NCI-H2107 (cell line): ENCODE measurements around the gene KLK2.

ENCODE experiments used
- DNase-seq: peaks from one replicate; lab custom pipeline; 2025; lab: John Stamatoyannopoulos, UW

KLK2 gene

DNA sequence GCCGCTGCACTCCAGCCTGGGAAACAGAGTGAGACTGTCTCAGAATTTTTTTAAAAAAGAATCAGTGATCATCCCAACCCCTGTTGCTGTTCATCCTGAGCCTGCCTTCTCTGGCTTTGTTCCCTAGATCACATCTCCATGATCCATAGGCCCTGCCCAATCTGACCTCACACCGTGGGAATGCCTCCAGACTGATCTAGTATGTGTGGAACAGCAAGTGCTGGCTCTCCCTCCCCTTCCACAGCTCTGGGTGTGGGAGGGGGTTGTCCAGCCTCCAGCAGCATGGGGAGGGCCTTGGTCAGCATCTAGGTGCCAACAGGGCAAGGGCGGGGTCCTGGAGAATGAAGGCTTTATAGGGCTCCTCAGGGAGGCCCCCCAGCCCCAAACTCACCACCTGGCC lies at the start of gene KLK2:
Gene KLK2 (plus strand): TSS at position 384 of the 400 bp plus-strand sequence. CDS start 35 bp downstream, outside the sequence.
- no peak for DNase-seq

DNA sequence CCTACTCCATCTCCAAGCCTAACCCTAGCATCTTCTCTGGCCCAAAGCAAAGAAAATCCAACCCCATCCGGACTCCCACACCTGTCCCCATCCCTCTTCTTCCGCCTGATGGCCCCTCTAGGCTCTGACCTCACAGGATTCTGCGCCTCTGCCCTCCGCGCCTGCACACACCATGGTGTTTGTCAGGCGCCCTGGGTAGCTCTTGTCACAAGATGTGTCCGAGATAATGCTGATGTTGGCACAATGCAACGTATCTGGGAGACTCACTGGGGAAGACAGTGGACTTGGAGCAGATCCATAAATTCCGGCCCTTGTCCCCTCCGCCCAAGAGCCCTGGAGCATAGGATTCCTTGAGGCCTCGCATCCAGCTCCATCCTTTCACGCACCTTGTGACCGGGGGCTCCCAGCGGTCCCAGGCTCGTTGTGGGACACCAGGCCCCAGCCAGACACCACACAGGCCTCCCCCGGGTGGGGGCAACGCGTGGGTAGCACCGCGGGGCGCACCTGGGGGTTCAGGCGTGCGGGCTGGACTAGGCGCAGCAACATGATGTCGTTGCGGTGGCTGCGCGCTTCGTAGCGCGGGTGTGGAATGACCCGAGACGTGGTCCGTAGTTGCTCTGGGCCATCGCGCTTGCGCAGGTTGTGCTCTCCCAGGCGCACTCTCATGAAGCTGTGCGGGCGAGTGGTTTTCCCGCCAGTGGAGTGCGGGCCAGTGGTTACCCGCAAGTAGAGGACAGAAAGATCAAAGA lies 46.6 kb upstream of the KLK2 start:
- DNase-seq = no peak

DNA sequence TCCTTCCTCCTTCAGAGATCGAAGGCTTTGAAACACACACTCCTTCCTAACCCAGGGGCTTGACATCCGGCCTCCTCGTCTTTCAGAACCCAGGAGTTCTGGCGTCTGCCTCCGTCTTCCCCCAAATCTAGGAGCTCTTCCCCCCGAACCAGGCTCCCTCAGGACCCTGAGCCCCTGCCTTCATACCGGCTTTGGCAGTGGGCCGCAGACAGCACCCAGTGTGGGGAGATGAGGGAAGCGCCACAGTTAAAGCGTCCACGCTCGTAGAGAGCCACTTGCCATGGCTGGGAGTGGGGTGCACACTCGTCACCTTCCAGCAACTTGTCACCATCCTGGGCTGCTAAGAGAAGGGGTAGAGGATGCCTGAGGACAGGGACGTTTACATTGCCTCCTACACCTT lies 45.8 kb upstream of the KLK2 start:
- no peak for DNase-seq

DNA sequence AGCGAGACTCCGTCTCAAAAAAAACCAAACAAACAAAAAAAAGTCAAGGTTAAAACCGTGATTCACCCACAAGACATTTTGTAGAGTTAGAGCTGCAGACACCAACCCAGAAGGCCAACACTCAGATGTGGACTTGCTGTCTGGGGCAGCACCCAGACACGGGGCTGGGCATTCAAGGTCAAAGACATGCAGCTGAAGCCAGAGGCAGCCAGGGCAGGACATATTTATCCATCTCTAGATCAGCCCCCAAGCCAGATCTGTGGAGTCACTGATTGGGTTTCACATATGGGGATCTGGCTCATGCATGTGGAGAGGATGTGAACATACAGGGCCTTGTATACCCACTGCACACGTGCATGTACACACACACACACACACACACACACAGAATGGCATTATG lies 43.4 kb upstream of the KLK2 start:
- no peak for DNase-seq

DNA sequence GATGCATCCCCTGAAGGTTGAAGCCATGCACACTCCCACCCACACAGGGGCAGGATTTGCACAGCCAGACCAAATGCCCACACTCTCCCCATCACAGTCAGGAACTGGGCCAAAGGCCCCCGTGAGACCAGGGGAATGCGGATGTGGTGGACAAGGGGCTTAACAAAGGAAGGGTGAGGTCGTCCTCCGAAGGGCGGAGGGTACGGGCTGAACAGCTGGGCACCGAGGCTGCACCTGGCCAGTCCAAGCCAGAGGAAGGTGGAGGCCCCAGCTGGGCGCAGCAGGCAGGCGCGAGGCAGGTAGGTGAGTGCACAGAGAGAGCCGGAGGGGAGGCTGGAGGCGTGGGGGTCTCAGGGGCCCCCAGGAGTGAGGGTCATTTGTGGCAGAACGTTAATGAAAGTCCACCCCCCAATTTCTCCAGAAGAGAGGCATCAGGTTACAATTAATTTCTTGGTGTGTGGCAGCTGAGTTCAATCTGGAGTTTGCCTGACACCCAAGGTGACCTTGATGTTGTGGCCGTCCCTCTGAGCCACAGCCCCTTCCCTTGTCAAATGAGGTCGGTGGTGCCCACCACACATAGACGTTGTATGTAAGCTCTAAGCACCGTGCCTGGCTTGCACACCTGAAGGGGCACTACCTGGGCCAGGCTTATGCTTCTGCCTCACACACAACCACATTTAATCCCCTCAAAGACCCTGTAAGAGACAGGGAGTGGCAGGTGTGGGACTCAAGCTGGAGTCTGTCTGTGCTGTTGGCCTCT lies 42.8 kb upstream of the KLK2 start:
- no peak for DNase-seq

DNA sequence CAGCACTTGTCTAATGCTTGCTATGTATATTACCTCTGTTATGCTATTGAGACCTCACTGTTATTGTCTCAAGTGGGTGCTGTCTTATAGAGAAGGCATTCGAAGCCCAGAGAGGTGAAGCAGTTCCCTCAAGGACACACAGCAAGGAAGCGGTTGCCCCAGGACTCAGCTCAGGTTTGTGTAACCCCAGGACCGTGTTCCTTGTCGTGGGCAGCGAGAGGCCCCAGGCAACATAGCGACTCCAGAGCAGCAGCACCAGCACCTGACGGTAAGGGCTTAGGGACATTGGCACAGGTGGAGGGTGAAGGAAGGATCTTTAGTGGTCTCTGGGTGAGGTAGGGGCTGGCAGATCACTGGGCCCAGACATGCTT lies 42.2 kb upstream of the KLK2 start:
- no peak for DNase-seq

DNA sequence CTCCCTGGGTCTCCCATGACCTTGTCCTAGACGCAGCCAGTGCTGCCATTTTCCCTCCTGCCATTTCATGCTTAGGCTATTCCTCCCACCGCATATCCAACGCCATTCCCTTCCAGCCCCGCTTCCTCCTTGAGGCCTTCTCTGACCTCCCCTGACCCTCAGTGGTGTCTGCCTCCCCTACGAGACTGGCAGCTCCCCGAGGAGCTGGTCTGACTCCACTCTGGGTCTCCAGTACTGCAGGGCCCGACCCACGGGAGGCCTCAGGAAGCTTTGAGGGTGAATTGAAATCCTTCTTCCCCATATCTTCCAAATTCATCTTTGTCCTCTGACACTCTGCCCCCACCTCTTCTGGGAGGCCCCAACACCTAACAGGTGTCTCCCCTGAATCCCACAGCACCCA lies 40.6 kb upstream of the KLK2 start:
- no peak for DNase-seq

DNA sequence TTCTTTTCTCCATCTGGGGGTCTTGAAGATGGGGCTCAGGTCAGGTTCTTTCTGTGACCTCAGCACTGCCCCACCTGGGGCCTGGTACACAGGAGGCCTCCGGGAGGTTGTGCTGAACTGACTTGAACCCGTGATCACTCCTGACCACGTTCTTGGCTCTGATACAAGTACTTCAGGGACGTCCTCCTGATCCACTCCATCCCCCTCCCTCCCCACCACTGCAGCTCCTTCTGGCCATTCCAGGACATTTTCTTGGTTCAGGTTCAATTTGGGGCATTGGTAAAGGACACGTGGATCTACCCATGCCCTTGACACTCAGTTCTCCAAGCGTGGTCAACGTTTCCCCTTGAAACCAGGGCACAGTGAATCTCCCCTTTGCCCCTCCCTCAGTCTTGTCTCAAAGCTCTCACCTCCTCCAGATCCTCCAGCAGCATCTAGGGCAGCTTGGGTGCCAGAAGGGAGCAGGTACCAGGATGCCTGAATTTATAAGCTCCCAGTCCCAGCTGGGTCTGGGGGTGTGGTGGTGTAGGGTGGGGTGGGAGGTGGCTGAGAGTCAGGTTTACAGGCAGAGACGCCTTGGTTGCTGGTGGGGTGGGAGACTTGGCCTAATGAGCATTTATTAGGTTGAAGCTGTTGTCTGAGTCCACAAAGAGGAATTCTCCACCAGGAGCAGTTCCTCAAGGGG lies 40.0 kb upstream of the KLK2 start, which contains the start of gene KLK15:
Gene KLK15 (minus strand): TSS at position 458 of the 685 bp plus-strand sequence. CDS start 2,082 bp downstream, outside the sequence.
- DNase-seq = no peak

DNA sequence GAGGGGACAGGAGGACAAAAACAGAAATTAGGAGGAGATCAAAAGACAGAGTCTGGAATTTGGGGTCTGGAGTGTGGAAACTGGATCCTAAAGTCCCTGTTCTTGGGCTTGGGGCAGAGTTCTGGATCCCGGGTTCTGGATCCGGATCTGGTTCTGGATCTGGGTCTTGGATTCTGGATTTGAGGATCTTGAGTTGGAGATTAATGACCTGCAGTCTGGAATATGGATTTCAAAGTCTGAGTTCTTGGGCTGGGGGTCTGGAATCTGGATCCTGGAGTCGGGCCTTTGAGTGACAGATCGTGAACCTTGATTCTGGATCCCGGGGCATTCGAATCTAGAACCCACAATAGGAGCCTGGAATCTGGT lies 39.5 kb upstream of the KLK2 start:
- DNase-seq = no peak

DNA sequence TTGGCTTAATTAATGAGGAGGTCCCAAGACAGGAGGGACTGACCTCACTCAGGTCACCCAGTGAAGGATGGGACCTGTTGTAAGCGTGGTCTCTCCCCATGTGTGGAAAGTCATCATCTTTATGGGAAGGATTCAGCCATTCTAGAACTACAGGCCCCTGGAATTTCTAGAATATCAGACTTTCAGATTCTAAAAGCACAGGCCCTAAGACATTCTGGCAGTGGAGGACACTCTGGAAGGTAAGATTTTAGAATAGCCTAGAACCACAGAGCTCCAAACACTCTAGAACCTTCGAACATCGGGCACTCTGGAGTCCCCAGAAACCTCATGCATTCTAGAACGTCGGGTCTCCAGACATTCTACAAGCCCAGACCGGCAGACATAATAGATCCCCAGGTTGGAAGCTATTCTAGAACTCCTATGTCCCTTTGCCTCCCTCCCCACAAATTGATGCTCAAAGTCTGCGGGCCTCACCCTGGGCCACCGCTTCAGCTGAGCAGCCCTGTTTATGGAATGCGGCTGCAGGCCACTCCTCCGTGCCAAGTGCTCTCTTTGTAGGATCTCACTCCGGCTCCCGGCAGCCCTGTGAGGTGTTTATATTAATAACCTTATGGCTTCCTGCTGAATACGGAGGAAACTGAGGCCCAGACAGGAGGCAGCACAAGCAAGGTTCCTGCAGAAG lies 38.0 kb upstream of the KLK2 start:
- no peak for DNase-seq

DNA sequence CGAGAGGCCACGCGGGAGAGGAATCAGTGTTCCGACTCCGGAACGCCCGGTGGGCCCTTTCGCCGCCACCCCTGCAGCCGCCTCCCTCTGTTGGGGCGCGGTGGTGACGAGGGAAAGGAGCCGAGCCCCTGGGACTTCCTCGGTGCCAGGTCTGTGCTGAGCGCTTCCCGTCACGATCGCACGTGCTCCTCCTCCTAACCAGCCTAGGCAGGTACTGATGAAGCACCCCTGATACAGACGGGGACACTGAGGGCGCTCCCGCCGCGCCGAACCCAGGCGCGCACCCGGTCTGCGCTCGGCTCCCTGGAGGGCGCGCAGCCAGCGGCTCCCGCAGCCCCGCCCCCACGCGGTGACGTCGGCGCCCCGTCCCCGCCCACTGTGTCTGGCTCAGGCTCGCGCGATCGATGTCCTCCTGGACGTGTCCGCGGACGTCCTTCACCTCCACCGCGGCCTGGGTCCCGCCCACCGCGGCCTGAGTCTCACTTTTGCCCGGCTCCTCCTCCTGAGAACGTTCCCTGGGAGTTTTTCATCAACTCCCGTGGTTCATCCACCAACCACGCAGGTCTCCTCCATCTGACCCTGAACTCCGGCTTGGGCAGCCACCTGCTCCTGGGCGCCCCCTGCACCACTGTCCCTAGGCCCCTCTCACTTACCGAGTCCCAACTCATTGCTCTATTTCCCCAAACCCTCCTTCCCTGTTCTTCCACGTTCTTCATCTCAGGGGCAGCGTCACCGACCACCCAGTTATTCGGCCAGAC lies 37.3 kb upstream of the KLK2 start:
- no peak for DNase-seq

DNA sequence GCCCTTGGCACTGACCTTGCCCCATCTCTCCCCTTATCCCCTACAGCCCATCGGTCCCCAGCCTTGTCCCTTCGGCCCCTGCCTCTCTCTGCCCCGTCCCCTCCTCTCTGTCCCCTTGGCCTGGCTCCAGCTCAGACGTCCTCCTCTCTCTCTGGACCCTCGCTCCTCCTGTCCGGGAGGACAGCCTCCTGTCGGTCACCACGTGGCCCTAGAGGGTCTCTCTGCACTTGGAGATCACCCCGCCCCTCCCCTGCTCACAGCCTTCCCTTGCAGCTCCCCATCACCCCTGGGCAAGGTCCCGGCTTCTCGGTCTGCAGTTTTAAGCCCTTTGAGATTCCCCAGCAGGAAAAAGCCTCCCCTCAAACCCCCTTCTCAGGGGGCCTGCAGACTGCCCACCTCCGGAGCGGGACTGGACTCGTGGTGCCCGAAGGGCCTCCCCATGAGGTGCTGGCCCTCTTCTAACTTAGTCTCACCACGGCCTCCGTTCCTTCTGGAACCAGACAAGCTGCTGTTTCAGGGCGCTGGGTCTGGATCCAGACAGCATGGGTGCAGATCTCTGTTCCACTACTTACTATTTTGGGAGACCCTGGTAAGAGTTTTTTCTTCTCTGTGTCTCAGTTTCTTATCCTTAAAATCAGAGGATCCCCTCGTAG lies 36.6 kb upstream of the KLK2 start:
- DNase-seq = no peak

DNA sequence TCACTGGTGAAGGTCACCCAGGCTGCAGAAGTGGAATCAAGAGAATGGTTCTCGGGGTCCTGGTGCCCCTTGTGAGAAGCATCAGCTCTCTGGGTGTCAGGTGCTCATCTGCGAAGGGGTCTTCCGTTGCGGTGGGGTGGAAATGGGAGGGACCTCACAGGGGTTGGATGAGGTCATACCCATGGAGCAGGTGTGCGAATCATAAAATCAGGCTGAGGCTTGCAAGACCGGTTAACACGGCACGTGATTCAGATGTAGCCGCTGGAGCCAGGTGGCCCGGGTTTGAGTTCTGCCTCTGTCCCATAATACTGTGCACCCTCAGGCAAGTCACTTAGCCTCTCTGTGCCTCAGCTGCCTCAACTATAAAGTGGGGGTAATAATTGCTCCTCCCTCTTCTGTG lies 35.9 kb upstream of the KLK2 start:
- DNase-seq = no peak

DNA sequence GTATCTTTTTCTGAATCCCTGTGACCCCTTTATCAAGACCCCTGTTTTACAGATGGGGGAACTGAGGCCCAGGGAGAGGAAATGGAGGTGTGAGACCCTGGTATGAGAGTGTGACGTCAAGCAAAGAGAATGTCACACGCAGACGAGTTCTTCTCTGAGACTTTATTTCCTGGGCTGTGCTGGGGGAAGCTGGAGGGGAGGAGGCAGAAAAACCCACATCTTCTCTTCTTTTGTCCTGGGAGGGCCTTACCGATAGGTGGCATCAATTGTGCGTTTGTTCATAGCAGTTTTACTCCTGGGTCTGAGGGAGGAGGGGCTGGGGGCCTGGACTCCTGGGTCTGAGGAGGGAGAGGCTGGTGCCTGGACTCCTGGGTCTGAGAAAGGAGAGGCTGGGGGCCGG lies 35.0 kb upstream of the KLK2 start:
- no peak for DNase-seq

DNA sequence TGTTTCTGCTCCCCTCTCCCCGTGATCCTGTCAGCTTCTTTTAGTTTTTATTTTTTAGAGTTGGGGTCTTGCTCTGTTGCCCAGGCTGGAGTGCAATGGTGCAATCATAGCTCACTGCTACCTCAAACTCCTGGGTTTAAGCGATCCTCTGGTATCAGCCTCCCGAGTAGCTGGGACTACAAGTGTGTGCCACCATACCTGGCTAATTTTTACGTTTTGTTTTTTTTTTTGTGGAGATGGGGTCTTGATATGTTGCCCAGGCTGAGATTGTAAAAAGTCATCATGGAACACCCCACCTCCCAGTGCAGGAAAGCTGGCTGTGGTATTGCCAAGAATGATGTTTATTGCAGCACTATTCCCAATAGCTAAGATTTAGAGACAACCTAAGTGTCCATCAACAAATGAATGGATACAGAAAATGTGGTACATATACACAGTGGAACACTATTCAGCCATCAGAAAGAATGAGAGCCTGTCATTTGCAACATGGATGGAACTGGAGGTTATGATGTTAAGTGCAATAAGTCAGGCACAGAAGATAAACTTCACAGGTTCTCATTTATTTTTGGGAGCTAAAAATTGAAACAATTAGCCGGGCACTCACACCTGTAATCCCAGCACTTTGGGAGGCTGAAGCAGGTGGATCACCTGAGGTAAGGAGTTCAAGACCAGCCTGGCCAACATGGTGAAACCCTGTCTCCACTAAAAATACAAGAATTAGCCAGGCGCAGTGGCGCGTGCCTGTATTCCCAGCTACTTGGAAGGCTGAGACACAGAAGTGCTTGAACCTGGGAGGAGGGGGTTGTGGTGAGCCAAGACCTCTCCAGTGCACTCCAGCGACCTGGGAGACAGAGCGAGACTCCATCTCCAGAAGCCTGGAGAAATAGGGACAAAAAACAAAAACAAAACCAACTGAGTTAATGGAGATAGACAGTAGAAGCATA lies 33.3 kb upstream of the KLK2 start:
- DNase-seq = no peak

DNA sequence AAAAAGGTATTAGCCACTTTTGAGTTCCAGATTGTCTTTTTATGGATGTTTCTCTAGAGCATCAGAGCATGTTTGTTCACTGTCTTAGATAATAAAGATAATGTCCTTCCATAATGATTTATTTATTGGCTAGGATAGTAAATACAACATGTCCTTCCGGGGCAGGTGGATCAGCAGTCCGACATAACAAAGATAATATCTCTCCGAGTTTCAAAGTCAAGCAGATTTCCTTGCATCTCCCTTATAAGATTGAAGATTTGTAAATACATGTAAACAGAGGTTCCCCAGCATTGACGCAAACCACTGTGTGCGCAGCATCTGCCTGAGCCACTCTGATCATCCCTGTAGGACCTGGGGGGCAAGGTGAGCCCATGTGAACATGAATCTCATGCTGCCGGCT lies 31.1 kb upstream of the KLK2 start:
- no peak for DNase-seq

DNA sequence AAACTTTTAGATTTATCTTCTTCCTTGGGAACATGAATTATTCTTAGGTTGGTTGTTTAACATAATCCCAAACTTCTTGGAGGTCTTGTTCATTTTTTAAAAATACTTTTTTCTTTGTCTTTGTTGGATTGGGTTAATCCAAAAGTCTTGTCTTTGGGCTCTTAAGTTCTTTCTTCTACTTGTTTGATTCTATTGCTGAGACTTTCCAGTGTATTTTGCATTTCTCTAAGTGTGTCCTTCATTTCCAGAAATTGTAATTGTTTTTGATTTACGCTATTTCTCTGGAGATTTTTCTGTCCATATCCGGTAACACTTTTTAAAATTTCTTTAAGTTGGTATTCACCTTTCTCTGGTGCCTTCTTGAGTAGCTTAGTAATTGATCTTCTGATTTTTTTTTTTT lies 30.0 kb upstream of the KLK2 start:
- DNase-seq = no peak

DNA sequence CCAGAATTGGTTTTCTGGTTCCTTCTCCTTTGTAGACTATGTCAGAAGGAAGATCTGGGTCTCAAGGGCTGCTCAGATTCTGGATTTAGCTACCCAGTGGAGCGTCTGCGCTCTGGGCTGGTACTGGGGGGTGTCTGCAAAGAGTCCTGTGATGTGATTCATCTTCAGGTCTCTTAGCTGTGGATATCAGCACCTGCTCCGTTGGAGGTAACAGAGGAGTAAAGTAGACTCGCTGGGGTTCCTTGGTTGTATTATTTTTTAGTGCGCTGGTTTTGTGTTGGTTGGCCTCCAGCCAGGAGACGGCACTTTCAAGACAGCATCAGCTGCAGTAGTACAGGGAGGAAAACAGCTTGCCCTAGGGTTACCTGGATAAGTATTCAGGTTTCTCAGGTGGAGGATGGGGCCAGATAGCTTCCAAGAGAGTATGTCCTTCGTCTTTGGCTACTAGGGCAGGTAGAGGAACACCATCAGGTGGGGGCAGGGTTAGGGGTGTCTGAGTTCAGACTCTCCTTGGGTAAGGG lies 29.5 kb upstream of the KLK2 start:
- DNase-seq = no peak

DNA sequence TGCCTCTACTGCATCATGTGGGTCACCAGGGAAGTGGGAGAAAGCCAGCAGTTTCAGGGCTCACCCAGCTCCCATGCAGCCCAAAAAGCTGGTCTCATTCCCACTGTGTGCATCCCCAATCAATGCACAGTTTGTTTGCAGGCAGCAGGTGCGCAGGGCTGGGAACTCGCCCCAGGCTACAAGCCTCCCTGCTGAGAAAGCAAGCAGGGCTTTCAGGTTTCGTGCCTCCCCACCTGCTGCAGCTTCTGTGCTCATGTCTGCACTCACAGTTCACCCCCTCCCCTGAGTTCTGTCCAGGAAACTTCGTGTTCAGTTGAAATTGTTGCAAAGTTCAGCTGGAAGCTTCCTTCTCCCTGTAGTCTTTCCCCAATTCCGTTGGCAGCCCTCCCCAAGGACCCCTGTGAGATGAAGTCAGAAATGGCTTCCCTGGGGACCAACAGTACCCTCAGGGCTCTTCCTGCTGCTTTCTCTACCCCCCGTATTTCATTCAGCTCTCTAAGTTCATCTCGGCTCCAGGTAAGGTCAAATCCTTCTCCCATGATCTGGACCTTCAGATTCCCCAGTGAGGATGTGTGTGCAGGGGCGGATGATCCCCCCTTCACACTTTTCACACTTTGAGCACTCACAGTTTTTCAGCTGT lies 28.8 kb upstream of the KLK2 start:
- no peak for DNase-seq
